WTC11 (cell line): Measurements from ENCODE around the gene KDM1B. TPM values are rescaled to one million over a fixed set of nuclear protein-coding genes. Genes with fewer than 3 reads are reported as not detected.

ENCODE experiments used
- ATAC-seq: fragments of 200-7000 bp; cut with Tn5 transposase; 2 replicates; pipeline ENCODE4 v1.10.0; 2021; ENCODE audit warnings: mild to moderate bottlenecking, moderate library complexity
- CTCF ChIA-PET: fragments of 300-600 bp; sonication (Branson Sonifier 250); formaldehyde crosslinking; loops from one replicate; lab custom pipeline; 2021; ENCODE audit warnings: antibody characterized with exemption; lab: Charles Lee
- POLR2A ChIA-PET: fragments of 350-600 bp; sonication (Branson Sonifier 250); formaldehyde crosslinking; loops from one replicate; lab custom pipeline; 2021; ENCODE audit warnings: antibody characterized with exemption; lab: Charles Lee
- DNase-seq: peaks from one replicate; pipeline ENCODE4 v3.0.0; 2021; ENCODE audit warnings: low spot score
- H3K27ac Mint-ChIP-seq: 2 replicates; pipeline ENCODE4 v1.8.0; 2021; ENCODE audit warnings: mixed read lengths
- H3K27me3 Mint-ChIP-seq: 2 replicates; pipeline ENCODE4 v1.8.0; 2021; ENCODE audit warnings: low read depth, mild to moderate bottlenecking, moderate library complexity, mixed read lengths
- H3K36me3 Mint-ChIP-seq: 2 replicates; pipeline ENCODE4 v1.8.0; 2021; ENCODE audit warnings: mixed read lengths
- H3K4me1 Mint-ChIP-seq: 2 replicates; pipeline ENCODE4 v1.8.0; 2022; ENCODE audit warnings: mixed read lengths
- H3K4me3 Mint-ChIP-seq: 2 replicates; pipeline ENCODE4 v1.8.0; 2021; ENCODE audit warnings: mild to moderate bottlenecking, moderate library complexity, mixed read lengths
- H3K9me3 Mint-ChIP-seq: 2 replicates; pipeline ENCODE4 v1.8.0; 2021; ENCODE audit warnings: mixed read lengths
- ESRRA ChIP-seq: sonication (generic); formaldehyde crosslinking; IDR thresholded peaks from 2 replicates; pipeline ENCODE4 v1.8.1; 2022; ENCODE audit warnings: mild to moderate bottlenecking, missing genetic modification reagents, borderline replicate concordance
- FOXP1 ChIP-seq: sonication (generic); formaldehyde crosslinking; IDR thresholded peaks from 2 replicates; pipeline ENCODE4 v1.8.0; 2022; ENCODE audit warnings: missing genetic modification reagents, mild to moderate bottlenecking, moderate library complexity, borderline replicate concordance
- JAZF1 ChIP-seq: fragments of 250-450 bp; sonication (Bioruptor Pico); IDR thresholded peaks from 2 replicates; pipeline ENCODE4 v1.9.0; 2021; ENCODE audit warnings: moderate library complexity, mild to moderate bottlenecking, inconsistent platforms
- MYBL2 ChIP-seq: sonication (generic); formaldehyde crosslinking; IDR thresholded peaks from 2 replicates; pipeline ENCODE4 v1.8.1; 2023; ENCODE audit warnings: mild to moderate bottlenecking, moderate library complexity, missing genetic modification reagents
- RORB ChIP-seq: fragments of 250-450 bp; sonication (Bioruptor Pico); IDR thresholded peaks from 2 replicates; pipeline ENCODE4 v1.9.0; 2021; ENCODE audit warnings: mild to moderate bottlenecking
- SMAD3 ChIP-seq: sonication (generic); formaldehyde crosslinking; IDR thresholded peaks from 2 replicates; pipeline ENCODE4 v1.8.0; 2022; ENCODE audit warnings: missing genetic modification reagents, mild to moderate bottlenecking, borderline replicate concordance
- ZSCAN18 ChIP-seq: fragments of 250-450 bp; sonication (Bioruptor Pico); IDR thresholded peaks from 2 replicates; pipeline ENCODE4 v2.1.2; 2022; ENCODE audit warnings: mild to moderate bottlenecking, moderate library complexity
- total RNA-seq: library from RNA; stranded (reverse); gene quantifications from 3 replicates; pipeline ENCODE4 v1.2.3, GENCODE V29; 2021
- TF ChIP-seq, protein P1 (sequence below): fragments of 250-450 bp; sonication (Bioruptor Pico); IDR thresholded peaks from 2 replicates; pipeline ENCODE4 v1.9.0; 2021; ENCODE audit warnings: mild to moderate bottlenecking
- TF ChIP-seq, protein P2 (sequence below): sonication (generic); formaldehyde crosslinking; IDR thresholded peaks from 2 replicates; pipeline ENCODE4 v1.8.1; 2023; ENCODE audit warnings: mild to moderate bottlenecking, missing genetic modification reagents, borderline replicate concordance
- TF ChIP-seq, protein P3 (sequence below): fragments of 250-450 bp; sonication (Bioruptor Pico); IDR thresholded peaks from 2 replicates; pipeline ENCODE4 v1.9.0; 2021; ENCODE audit warnings: mild to moderate bottlenecking, borderline replicate concordance
- TF ChIP-seq, protein P4 (sequence below): fragments of 250-450 bp; sonication (Bioruptor Pico); conservative IDR thresholded peaks from 2 replicates; pipeline ENCODE4 v1.9.0; 2021; ENCODE audit warnings: mild to moderate bottlenecking

KDM1B gene
- total RNA-seq, 1 experiment from 2014 or later: 6.7 TPM

GRCh38 chr6:18243302-18243893 is 88.2 kb downstream of the KDM1B start:
- H3K4me1 Mint-ChIP-seq: peaks cover 36% of the 10 kb centered on the region

GRCh38 chr6:18244251-18244650 is 89.0 kb downstream of the KDM1B start:
- ATAC-seq: no peak
- ChIA-PET CTCF (no interaction called here), POLR2A (no interaction called here)
- H3K27ac Mint-ChIP-seq: no peak overlapping the region
- H3K4me1 Mint-ChIP-seq: peaks cover 36% of the 10 kb centered on the region
- no peak overlapping the region for H3K4me3 Mint-ChIP-seq
- no peaks in the 10 kb centered on the region for H3K9me3 Mint-ChIP-seq
- no peak for DNase-seq
- no peaks in the 10 kb centered on the region for H3K27me3 Mint-ChIP-seq
- H3K36me3 Mint-ChIP-seq: peaks cover 77% of the 10 kb centered on the region
- TF ChIP-seq, protein P1, sequence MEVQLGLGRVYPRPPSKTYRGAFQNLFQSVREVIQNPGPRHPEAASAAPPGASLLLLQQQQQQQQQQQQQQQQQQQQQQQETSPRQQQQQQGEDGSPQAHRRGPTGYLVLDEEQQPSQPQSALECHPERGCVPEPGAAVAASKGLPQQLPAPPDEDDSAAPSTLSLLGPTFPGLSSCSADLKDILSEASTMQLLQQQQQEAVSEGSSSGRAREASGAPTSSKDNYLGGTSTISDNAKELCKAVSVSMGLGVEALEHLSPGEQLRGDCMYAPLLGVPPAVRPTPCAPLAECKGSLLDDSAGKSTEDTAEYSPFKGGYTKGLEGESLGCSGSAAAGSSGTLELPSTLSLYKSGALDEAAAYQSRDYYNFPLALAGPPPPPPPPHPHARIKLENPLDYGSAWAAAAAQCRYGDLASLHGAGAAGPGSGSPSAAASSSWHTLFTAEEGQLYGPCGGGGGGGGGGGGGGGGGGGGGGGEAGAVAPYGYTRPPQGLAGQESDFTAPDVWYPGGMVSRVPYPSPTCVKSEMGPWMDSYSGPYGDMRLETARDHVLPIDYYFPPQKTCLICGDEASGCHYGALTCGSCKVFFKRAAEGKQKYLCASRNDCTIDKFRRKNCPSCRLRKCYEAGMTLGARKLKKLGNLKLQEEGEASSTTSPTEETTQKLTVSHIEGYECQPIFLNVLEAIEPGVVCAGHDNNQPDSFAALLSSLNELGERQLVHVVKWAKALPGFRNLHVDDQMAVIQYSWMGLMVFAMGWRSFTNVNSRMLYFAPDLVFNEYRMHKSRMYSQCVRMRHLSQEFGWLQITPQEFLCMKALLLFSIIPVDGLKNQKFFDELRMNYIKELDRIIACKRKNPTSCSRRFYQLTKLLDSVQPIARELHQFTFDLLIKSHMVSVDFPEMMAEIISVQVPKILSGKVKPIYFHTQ (CRISPR knock-in tag): no peak
- no peak for TF ChIP-seq ESRRA (CRISPR knock-in tag)
- TF ChIP-seq, protein P2, sequence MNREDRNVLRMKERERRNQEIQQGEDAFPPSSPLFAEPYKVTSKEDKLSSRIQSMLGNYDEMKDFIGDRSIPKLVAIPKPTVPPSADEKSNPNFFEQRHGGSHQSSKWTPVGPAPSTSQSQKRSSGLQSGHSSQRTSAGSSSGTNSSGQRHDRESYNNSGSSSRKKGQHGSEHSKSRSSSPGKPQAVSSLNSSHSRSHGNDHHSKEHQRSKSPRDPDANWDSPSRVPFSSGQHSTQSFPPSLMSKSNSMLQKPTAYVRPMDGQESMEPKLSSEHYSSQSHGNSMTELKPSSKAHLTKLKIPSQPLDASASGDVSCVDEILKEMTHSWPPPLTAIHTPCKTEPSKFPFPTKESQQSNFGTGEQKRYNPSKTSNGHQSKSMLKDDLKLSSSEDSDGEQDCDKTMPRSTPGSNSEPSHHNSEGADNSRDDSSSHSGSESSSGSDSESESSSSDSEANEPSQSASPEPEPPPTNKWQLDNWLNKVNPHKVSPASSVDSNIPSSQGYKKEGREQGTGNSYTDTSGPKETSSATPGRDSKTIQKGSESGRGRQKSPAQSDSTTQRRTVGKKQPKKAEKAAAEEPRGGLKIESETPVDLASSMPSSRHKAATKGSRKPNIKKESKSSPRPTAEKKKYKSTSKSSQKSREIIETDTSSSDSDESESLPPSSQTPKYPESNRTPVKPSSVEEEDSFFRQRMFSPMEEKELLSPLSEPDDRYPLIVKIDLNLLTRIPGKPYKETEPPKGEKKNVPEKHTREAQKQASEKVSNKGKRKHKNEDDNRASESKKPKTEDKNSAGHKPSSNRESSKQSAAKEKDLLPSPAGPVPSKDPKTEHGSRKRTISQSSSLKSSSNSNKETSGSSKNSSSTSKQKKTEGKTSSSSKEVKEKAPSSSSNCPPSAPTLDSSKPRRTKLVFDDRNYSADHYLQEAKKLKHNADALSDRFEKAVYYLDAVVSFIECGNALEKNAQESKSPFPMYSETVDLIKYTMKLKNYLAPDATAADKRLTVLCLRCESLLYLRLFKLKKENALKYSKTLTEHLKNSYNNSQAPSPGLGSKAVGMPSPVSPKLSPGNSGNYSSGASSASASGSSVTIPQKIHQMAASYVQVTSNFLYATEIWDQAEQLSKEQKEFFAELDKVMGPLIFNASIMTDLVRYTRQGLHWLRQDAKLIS (CRISPR knock-in tag): no peak
- TF ChIP-seq SMAD3: no peak
- no peak for TF ChIP-seq MYBL2

More at GRCh38 chr6:18243302-18243893, 88.2 kb downstream of the KDM1B start:
- TF ChIP-seq, protein P3, sequence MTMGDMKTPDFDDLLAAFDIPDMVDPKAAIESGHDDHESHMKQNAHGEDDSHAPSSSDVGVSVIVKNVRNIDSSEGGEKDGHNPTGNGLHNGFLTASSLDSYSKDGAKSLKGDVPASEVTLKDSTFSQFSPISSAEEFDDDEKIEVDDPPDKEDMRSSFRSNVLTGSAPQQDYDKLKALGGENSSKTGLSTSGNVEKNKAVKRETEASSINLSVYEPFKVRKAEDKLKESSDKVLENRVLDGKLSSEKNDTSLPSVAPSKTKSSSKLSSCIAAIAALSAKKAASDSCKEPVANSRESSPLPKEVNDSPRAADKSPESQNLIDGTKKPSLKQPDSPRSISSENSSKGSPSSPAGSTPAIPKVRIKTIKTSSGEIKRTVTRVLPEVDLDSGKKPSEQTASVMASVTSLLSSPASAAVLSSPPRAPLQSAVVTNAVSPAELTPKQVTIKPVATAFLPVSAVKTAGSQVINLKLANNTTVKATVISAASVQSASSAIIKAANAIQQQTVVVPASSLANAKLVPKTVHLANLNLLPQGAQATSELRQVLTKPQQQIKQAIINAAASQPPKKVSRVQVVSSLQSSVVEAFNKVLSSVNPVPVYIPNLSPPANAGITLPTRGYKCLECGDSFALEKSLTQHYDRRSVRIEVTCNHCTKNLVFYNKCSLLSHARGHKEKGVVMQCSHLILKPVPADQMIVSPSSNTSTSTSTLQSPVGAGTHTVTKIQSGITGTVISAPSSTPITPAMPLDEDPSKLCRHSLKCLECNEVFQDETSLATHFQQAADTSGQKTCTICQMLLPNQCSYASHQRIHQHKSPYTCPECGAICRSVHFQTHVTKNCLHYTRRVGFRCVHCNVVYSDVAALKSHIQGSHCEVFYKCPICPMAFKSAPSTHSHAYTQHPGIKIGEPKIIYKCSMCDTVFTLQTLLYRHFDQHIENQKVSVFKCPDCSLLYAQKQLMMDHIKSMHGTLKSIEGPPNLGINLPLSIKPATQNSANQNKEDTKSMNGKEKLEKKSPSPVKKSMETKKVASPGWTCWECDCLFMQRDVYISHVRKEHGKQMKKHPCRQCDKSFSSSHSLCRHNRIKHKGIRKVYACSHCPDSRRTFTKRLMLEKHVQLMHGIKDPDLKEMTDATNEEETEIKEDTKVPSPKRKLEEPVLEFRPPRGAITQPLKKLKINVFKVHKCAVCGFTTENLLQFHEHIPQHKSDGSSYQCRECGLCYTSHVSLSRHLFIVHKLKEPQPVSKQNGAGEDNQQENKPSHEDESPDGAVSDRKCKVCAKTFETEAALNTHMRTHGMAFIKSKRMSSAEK: no peak
- TF ChIP-seq ZSCAN18 (CRISPR knock-in tag) (no peak), JAZF1 (no peak), FOXP1 (CRISPR knock-in tag) (no peak), RORB (CRISPR knock-in tag) (no peak)
- TF ChIP-seq, protein P4, sequence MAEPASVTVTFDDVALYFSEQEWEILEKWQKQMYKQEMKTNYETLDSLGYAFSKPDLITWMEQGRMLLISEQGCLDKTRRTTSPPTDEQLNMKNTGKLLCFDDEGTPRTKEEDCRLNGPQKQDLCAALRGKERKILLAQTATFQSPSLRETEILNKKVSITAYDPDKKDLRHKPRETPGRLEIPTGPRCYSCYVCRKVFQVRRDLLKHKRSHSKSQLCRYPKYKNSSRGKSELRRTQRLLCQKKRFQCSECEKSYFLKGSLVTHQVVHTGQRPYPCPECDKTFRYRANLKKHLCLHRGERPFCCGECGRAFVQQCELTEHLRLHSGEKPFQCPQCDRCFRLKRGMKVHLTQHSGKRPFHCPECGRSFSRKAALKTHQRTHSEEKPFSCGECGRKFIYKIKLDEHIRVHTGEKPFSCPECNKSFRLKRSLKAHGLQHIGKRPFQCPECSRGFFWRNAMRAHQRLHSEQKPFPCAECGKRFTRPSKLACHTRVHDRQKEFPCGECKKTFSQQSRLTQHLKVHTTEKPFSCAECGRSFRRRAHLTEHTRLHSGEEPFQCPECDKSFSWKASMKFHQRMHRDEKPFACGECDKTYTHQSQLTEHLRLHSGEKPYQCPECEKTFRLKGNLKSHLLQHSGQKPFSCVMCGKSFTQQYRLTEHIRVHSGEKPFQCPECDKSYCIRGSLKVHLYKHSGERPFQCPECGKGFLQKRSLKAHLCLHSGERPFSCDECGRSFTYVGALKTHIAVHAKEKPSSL (CRISPR knock-in tag): no peak
- Mint-ChIP-seq H3K27ac (peak overlapping the region; percentile 35), H3K36me3 (peaks cover 75% of the 10 kb centered on the region), H3K9me3 (no peaks in the 10 kb centered on the region), H3K4me3 (no peak overlapping the region), H3K27me3 (no peaks in the 10 kb centered on the region)
- ATAC-seq (no peak), DNase-seq (no peak)
- CTCF ChIA-PET: no interaction called here
- POLR2A ChIA-PET: no interaction called here
